Measurements from ENCODE around the gene GDF2.

The GDF2 gene

DNA sequence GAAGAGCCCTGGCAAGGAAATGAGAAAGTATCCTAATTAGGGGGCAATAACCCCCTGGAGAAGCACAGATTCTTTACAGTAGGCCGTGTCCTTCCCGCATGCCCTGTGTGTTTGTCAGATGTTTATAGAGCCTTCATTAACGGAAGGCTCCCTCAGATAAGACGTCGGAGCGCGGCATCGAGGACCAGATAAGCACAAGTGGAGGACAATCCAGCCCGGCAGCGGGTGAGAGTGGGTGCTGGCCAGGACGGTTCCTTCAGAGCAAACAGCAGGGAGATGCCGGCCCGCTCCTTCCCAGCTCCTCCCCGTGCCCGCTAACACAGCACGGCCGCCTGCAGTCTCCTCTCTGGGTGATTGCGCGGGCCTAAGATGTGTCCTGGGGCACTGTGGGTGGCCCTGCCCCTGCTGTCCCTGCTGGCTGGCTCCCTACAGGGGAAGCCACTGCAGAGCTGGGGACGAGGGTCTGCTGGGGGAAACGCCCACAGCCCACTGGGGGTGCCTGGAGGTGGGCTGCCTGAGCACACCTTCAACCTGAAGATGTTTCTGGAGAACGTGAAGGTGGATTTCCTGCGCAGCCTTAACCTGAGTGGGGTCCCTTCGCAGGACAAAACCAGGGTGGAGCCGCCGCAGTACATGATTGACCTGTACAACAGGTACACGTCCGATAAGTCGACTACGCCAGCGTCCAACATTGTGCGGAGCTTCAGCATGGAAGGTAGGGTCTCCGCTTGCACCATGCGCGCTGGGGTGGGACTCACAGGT lies at the start of gene GDF2:
GDF2 (plus strand) TSS at position 155 of the 762 bp plus-strand sequence; CDS start at position 370, 215 bp downstream.
- no peak for DNase-seq (ENCODE audit: low read depth, low spot score)

DNA sequence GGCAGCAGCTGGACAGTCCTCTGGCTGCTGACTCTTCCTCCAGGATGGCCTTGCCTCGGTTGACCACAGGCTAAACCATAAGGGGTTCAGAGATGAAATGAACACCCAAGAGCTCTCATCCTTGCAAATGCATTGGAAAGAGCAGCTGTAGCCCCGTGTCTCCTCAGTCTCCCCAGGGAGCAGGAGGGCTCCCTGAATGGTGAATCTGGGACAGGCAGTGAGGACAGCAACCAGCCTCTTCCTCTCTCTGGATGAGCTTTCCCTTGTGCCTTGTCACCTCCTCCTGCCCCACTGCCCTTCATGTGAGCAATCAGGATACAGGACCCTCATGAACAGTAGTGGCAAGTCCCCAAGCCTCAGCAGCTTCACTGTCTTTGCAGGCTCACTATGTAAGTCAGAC lies 46.2 kb upstream of the GDF2 start:
- no peak for DNase-seq (ENCODE audit: low read depth, low spot score)

GRCh38 chr10:47276576-47277351 lies 45.5 kb upstream of the GDF2 start:
- DNase-seq (ENCODE audit: low read depth, low spot score) = no peak

DNA sequence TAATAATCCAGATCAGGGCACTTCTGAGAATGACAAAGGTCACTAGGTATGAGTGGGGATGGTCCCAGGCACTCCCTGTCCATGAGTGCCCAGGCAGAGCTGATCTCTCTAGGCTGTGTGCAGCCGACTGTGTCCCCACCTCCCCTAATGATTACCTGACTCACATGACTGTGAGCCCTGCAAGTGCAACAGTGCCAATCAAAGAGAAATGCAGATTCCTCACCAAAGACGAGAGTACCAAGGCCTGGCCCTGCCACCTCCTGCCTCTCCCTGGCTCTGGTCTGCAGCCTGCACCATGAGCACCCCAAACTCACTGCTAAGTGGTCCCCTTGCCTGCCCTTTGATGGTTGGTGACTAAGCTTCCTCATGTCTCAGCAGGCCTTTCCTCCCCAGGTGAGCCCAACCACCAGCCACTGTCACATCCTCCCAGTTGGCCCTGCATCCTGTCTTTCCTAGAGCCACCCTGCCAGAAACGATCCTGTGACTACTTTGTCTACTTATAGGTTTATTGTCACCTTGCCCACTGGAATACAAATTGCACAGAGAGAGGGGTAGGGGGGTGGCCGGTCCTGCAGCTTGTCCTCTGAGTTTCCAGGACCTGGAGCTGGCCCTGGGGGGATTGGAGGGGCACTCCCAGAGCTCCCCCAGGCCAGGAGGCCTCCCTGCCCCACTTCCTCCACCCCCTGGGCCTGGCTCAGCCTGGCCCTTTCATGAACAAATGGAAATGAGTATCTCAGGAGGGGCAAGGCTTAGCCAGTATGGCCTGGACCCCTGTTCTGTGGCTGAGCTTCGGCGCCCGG lies 44.7 kb upstream of the GDF2 start:
- DNase-seq (ENCODE audit: low read depth, low spot score) = no peak

DNA sequence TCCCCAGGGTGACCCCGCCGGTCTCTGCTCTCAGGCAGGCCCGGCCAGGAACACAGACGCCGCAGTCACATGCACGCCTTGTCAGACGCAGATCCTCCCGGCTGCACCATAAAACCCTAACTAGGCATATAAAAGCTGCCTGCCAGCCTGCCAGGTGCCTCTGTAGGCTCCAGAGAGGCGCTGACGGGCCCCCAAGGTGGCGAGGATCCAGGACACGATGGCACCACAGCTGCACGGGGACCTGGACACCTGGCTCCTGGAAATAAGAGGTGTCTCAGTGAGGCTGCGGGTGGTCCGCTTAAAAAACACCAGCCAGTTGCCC lies 44.1 kb upstream of the GDF2 start:
- DNase-seq (ENCODE audit: low read depth, low spot score) = no peak

DNA sequence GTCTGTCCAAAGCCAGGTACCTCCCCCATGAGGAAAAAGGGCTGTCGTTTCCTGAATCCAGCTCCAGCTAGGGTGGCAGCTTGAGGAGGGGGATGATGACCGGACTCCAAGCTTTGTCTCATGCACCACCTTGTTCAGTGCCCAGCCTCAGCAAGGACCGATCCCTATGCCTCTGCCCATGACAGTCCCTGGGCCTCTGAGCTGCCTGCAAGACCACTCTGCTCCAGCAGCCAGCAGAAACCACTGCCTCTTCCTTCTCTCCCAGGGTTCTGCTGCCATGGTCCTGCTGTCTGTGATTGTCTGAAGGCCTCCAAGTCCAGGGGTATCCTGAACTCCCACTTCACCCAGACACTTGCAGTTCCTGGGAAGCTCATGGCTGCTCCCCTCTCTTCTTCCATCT lies 43.5 kb upstream of the GDF2 start:
- no peak for DNase-seq (ENCODE audit: low read depth, low spot score)

- DNase-seq (ENCODE audit: low read depth, low spot score) = no peak
These were observed 43.0 kb upstream of the GDF2 start for GRCh38 chr10:47279276-47279675.

DNA sequence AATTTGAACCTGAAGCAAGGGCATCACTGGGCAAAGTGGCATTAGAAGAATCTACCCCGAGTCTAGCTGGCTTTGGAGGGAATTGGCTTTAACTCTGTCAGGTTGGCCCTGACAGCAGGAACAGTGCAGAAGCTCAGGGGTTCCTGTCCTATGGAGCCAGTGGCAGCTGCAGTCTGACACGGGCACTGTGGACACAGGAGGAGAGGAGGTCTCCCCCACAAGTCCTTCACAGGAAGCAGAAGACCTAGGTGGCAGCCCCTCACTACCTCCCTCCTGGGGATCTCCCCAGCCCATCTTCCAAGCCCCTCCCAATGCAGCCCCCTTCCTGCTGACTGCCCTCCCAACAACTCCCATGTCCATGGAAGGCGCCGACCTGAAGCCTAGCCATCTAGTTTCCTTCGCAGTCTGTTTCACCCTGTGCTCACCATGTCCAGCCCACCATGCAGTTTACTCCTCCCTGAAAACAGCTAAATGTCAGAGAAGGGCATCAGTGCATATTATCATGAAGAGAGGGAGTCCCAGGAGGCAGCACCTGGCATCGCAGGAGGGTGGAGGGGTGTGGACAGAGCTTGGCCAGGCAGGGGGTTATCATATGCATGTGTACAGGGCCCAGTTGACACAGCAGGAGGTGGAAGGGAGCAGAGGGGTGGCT lies 40.1 kb upstream of the GDF2 start:
- no peak for DNase-seq (ENCODE audit: low read depth, low spot score)

- DNase-seq (ENCODE audit: low read depth, low spot score) = no peak
These were observed 39.6 kb upstream of the GDF2 start for GRCh38 chr10:47282657-47283018.

GRCh38 chr10:47283101-47283630 lies 39.1 kb upstream of the GDF2 start:
- DNase-seq (ENCODE audit: low read depth, low spot score) = no peak

- DNase-seq (ENCODE audit: low read depth, low spot score) = no peak
These were observed 38.4 kb upstream of the GDF2 start for GRCh38 chr10:47283848-47284247.

GRCh38 chr10:47285381-47286115 lies 36.7 kb upstream of the GDF2 start:
- DNase-seq (ENCODE audit: low read depth, low spot score) = no peak

GRCh38 chr10:47286116-47286505 lies 36.1 kb upstream of the GDF2 start:
- no peak for DNase-seq (ENCODE audit: low read depth, low spot score)

DNA sequence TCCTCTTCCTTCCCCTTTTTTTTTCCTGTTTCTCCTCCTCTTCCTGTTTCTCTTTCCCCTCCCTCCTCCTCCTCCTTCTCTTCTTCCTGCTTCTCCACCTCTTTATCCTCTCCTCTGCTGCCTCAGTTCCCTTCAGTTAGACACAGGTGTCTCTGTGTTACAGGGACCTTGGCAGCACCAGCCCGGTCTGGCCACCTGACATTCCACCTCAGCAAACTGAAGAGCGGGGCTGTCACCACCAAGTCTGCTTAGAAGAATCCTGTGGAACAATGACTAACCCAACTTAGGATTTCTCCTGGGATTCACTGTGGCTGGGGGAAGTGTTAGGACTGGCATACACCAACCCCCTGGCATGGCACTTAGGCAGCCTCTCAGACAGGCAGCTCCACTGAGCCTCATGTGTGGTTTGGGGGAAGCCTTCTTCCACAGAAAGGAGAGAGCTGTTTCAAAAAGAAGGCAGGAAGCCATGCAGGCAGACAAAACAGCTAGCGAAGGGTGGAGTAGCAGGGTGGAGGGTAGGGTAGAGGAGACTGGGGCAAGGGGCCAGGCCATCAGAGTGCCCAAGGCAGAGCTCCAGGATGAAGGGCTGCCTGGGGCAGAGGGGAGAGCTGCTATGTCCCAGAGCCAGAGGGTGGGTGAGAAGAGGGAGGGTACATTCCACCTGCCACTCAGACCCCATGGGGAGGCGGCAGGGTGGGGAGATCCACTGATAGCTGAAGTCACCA lies 35.5 kb upstream of the GDF2 start:
- no peak for DNase-seq (ENCODE audit: low read depth, low spot score)

DNA sequence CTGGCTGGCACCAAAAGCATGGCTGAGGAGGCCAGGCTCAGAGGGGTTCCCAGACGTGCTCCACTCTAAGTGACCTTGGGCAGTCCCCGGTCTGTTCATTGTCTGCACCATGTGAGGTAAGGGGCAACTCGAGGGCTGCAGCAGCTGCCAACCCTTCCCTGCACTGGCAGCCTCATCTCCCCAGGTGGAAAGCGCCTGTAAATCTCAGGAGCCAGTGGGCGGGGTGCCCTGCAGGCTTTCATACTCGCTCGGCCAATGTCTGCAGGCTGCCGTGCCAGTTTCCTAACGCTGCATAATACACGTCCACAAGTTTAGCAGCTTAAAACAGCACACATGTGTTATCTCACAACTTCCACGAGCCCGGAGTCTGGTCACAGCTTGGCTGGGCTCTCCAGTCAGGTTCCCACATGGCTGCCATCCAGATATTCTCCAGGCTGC lies 34.9 kb upstream of the GDF2 start:
- DNase-seq (ENCODE audit: low read depth, low spot score) = no peak

DNA sequence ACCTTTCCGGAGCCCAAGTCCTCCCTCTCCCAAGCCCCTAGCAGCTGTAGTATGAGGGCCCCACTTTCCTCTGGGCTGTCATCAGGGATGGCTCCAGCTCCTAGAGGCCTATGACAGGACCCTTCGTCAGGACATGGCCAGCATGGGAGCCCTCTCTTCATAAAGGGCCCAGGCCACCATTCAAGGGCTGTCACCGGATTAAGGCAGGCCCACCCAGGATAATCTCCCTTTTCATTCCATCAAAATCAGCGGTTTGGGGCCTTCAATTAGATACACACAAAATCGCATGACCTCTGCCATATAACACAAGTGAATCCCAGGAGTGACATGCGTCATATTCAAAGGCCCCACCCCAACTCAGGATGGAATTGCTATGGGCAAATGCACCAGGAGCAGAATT lies 34.4 kb upstream of the GDF2 start:
- no peak for DNase-seq (ENCODE audit: low read depth, low spot score)

DNA sequence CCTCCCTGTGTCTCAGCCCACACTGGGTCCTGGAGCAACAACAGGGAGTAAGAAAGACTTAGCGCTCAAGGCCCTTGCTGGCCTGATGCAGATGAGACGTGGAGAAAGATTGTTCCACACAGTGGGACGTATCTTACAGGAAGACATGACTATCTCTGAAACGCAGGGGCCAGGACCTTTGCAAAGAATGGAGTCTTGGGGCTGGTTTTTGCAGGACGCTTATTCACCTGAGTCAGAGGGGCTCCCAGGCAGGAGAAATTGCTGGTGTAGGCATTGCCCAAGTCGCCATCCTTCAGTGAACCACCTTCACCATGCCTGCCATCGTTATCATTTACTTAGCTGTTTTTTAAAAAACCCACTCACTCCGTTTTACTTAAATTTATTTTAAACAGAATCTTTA lies 34.0 kb upstream of the GDF2 start:
- DNase-seq (ENCODE audit: low read depth, low spot score) = no peak

DNA sequence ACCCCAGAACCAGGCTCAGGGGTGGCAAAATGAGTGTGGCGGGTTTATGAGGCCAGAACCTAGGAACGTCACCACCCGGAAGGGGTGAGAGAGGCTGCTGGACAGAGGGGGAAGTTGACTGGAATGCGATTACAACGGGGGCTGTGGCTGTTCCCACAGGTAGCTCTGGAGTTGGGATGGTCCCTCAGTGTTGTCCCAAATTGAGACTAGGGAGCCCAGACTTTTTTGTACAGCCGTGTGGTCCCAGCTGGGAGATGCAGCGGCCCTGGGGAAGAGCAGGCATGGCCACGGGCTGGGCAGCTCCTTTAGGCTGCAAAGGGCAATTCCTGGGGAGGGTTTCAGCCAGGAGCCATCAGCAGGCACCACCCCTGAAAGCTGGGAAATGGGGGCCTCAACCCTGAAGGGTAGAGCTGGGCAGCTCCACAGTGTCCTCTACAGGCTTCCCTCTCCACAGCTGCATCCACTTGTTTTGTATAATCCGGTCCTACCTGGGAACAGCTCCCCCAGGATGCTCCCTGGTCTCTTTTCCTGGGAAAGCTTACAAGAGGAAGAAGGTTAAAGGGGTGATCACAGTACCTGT lies 33.2 kb upstream of the GDF2 start:
- DNase-seq (ENCODE audit: low read depth, low spot score) = no peak

DNA sequence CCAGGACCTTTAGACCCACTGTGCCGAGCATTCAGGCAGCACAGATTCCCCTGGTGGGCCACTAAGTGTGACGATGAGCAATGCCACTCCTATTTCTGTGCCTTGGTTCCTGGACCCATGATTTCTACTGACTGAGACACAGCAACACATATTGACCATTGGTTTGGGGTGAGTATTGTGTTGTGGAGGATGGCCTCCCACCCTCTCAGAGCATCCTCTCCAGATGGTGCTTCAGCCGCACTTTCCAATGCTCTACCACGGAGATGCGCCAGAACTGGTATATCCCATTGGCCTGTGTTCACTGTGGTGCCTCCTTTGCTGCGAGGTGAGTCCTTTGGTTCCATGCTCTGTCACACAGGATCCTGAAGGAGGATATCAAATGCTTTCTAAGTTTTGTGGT lies 32.3 kb upstream of the GDF2 start:
- no peak for DNase-seq (ENCODE audit: low read depth, low spot score)

DNA sequence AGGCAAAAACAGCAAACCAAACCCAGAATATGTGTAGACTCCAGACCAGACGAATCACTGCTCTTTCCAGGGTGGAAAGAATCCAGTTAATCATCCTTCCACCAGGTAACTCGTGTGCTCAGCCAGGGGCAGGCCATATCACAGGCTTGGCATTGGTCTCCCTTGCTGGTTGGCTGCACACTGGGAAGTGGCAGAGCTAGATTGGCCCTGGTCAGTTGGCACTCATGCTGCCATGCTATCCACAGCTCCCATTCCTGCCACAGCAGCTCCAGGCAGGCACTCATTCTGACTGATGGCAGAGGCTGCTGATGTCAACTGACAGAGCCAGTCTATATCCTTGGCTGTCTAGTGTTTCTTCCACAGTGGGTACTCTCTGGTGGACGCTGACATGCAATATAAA lies 31.9 kb upstream of the GDF2 start:
- no peak for DNase-seq (ENCODE audit: low read depth, low spot score)

All from activated CD4-positive, CD25-positive, alpha-beta regulatory T cell treated with anti-CD3 and anti-CD28 coated beads, Interleukin-2, amount 50 U/mL, for 16 hours (primary cell).